SK-N-MC (cell line): ENCODE data around the gene IL17RC.

ENCODE experiments used
- EZH2 ChIP-seq: fragments of 200-600 bp; sonication (generic); IDR thresholded peaks from one replicate; pipeline ENCODE4 v1.6.1; 2017; ENCODE audit warnings: antibody characterized with exemption
- FOXP2 ChIP-seq: optimal IDR thresholded peaks from 2 replicates; pipeline ENCODE3; 2011; ENCODE audit warnings: mild to moderate bottlenecking, moderate library complexity; ENCODE audit not compliant: insufficient read depth; ENCODE audit errors: extremely low read length, control extremely low read depth
- POLR2AphosphoS5 ChIP-seq: IDR thresholded peaks from 2 replicates; pipeline ENCODE4 v1.6.1; 2012; ENCODE audit warnings: mild to moderate bottlenecking, low read depth, low read length, borderline replicate concordance

DNA sequence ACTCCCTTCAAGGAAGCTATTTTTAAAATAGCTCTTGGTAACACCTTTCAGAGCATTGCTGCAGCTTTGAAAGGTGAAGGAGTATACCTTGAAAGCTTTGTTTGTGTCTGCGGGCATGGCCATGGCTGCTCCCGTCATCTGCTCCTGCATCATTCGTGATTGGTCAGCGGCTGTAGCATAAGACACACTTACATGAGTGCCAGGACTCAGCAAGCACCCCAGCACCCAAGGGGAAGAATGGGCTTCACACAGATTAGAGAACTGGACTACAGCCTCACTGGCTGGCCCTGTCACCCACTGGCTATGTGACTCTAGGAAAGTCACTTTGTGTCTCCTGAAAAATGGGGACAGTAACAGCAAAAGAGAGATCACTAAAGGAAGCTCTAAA, 52.7 kb downstream of the IL17RC start:
- TF ChIP-seq EZH2 (no peak), POLR2AphosphoS5 (no peak), FOXP2 (no peak)
